Left hindlimb (tissue), 1 donor: ENCODE data around the gene SETD1B.
"Not testable (repeated sequence)": the region's sequence is repeated elsewhere in the genome, so short reads cannot be mapped to it uniquely, and the experiment has no call there.

ENCODE experiments used
- DNase-seq: peaks from one replicate; pipeline ENCODE4 v3.0.0-alpha.2; 2018

The SETD1B gene

DNA sequence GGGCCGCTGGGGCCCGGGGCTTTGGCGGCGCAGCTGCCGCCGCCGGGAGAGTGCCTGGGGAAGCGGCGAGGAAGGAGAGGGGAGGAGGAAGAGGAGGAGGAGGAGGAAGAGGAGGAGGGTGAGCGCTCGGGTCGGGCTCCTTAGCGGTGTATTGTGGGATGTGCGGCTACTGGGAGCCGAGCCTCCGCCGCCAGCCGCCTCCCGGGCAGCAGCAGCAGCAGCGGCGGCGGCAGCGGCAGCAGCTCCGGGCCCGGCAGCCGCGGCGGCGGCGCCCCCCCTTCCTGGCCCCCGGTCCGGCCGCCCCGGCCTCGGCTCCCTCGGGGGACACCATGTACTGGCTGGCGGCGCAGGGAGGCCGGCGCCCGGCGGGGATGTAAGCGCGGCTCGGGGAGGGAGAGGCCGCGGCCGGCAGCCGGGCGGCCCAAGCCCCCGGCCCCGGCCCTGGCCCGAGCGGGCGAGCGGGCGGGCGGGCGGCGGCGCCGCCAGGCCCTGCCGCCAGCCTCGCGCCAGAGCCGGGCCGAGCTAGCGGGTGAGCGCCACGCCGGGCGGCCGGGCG is at the start of gene SETD1B:
TSS of gene SETD1B (plus strand) at position 149 of the 556 bp plus-strand sequence. CDS start 729 bp downstream, outside the sequence.
- DNase-seq: no peak

DNA sequence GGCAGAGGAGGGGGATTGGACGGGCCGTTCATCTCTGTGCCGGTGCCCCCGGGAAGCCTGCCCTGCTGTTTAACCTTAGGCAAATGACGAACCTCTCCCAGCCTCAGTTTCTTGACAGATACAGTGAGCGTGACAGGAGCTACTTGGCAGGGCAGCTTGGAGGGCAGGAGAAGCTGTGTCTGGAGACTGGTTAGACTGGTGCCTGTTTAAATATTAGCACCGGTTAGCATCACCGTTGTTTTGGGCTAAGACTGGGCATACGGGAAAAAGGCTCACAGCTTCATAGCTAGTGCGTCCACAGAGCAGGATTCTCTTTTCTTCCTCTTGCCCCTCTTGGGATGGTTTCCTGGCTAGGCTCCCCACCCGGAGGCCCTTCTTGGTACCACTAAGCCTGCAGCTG is 49.0 kb upstream of the SETD1B start:
- no peak for DNase-seq

DNA sequence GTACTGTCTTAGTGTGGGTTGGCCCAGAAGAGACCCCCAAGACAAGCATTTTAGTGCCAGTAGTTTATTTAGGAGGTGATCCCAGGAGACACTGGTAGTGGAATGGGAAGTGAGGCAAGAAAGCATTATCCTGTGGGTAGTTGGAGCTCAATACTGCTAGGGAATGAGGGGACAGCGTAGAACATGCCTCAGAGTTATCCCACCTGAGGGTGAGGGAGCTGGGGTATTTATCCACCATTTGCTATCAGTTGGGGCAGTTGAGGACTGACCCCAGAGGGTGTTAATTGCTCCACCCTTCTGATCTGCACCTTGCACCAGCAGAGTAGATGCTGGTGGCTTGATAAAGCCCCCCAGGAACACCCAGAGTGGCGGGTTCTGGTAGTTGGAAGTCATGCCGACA is 48.2 kb upstream of the SETD1B start:
- no peak for DNase-seq

DNA sequence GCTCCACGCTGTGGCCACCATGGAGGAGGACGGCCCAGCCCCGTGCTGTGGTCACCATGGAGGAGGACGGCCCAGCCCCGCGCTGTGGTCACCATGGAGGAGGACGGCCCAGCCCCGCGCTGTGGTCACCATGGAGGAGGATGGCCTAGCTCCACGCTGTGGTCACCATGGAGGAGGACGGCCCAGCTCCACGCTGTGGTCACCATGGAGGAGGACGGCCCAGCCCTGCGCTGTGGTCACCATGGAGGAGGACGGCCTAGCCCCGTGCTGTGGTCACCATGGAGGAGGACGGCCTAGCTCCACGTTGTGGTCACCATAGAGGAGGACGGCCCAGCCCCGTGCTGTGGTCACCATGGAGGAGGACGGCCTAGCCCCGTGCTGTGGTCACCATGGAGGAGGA is 45.3 kb upstream of the SETD1B start:
- DNase-seq: not testable (repeated sequence)

DNA sequence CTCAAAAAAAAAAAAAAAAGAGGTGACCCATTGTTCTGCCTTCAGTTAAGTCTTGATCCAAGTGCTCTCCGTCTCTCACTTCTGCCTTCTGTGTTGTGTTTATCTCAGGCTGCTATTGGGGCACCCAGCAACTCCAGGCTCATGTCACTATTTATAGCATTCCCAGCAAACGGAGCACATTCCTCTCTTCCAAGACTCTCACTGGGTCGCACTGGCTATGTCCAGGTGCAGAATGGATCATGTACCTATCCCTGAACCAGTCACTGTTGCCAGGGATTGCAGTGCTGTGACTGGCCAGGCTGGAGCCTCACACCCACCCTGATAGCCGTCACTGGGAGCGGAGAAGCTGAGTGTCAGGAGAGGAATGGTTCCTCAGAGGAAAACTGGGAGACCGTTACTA is 41.5 kb upstream of the SETD1B start:
- DNase-seq: no peak

DNA sequence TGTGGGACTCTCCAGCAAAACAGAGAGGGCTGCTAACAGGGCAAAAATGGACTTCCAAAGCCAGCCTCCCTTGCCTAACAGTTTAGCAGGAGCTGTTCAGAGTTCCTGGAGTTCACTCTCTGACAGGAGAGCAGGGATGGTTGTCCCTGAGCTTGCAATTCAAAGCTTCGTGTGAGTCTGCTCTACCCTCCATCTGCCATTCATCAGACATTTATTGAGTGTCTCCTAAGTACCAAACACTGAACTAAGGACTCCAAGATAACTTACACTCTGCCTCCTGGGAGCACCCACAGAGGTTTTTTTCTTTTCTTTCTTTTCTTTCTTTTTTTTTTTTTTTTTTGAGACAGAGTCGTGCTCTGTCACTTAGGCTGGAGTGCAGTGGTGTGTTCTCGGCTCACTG is 39.0 kb upstream of the SETD1B start:
- no peak for DNase-seq

DNA sequence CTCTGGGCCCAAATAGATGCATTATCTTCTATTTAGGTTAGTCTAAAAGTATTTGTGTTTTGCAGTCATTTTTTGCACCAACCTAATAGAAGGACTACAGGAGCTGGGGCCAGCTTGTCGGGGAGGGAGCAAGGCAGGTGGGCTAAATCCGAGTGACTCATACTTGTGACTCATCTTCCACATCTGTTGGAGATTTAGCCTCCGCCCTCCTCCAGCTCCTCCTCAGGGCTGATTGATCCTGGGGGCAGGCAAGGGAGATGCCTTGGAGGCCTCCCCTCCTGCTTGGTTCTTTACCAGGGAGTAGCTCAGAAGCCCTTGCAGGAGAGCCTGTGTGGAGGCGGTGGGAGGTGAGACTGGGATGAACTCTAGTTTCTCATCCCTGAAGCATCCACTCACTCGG is 38.2 kb upstream of the SETD1B start:
- DNase-seq: no peak

DNA sequence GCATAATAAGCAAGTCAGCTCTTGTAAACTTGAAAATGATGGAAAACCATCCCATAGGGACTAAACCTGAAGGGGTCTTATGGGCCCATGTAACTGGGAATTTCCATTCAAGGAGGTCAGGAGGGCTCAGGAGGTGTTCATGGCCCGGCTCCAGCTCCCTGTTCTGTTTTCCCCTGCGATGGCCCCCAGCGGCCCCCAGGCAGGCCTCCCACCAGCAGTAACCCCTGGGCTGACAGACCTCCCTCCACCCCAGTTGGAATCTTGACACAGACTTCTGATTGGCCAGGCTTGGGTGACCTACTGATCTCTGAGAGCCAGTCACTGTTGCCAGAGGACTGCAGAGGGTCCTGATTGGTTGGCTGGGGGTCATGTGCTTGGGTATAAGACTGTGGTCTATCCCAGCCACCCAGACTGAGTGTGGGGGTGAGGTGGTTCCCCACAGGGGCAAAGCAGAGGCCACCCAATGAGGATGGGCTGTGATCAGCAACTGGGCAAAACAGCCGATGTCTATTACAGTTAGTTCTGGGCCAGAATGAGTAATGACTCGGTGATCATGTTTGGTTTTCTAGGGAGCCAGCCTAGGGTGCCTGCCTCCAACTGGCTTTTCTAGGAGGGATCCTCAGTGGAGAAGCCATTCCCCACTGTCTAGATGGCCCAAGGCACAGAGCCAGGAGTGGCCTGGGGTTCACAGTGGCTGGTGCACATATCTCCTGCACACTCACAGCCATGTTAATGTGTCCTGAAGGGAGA is 37.3 kb upstream of the SETD1B start:
- DNase-seq: no peak

DNA sequence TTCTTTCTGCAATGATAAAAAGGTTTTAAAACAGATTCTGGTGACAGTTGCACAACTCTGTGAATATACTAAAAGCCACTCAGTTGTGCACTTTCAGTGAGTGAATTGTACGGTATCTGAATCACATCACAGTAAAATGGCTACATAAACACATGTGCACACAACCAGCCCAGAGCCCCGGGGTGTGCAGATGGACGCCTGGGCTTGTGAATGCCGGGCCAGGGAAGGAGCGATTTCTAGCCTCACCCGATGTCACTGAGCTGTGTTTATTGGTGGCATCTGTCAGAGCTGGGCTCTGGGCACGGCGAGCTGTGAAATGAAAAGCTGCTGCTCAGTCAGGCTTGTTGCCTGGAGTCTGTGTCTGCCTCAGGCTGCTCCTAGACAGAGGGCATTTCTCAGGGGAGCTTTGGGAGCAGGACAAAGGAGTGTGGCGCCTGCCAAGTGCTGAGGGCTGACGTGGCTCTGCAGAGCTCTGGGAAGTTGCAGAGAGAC is 36.2 kb upstream of the SETD1B start:
- no peak for DNase-seq

DNA sequence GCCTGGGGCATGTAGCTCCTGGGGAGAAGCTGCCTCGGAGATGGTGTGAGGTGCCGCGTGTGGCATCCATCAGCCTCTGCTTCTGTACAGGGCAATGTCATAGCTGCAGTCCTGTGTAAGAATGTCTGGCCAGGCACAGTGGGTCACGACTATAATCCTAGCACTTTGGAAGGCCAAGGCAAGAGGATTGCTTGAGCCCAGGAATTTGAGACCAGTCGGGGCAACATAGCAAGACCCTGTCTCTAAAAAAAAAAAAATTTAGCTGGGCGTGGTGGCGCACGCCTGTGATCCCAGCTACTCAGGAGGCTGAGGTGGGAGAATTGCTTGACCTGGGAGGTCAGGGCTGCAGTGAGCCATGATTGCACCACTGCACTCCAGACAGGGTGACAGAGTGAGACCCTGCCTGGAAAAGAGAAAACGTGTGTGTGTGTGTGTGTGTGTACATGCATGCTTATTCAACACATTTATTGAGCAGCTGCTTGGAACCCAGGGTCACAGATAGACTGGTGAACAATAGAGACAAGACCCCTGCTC is 34.4 kb upstream of the SETD1B start:
- no peak for DNase-seq

DNA sequence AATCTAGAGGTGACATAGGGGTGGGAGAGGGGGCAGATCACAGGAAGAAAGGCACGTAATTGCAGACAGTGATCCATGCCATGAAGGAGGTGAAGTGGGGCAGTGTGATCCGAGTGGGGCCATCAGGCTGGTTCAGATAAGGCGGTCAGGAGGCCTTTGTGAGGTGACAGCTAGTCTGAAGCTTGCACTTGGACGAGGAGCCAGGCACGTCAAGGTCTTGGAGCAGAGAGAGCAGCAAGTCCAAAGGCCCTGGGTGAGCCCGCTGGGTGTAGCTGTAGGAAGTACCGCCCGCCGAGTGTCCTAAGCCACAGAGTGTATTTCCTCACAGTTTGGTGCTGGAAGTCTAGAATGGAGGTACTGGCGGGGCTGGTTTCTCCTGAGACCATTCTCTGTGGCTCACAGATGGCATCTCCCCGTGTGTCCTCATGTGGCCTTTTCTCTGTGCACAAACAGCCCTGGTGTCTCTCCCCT is 33.9 kb upstream of the SETD1B start:
- no peak for DNase-seq

DNA sequence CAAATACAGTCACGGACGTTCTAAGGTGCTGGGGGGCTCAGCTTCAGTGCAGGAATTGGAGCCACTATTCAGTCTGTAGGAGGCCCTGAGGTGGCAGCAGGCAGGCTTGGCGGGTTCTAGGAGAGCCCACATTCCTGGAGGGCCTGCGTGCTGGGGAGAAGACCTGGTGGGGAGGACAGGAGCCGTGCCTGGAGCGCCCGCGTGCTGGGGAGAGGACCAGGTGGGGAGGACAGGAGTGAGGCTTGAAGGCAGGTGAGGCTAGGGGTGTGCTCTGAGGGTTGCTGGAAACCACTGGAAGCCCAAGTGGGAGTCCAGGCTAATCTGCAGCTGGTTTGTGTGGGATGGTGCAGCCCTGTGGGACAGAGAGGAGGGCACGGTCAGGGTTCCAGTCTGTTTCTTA is 33.4 kb upstream of the SETD1B start:
- no peak for DNase-seq

DNA sequence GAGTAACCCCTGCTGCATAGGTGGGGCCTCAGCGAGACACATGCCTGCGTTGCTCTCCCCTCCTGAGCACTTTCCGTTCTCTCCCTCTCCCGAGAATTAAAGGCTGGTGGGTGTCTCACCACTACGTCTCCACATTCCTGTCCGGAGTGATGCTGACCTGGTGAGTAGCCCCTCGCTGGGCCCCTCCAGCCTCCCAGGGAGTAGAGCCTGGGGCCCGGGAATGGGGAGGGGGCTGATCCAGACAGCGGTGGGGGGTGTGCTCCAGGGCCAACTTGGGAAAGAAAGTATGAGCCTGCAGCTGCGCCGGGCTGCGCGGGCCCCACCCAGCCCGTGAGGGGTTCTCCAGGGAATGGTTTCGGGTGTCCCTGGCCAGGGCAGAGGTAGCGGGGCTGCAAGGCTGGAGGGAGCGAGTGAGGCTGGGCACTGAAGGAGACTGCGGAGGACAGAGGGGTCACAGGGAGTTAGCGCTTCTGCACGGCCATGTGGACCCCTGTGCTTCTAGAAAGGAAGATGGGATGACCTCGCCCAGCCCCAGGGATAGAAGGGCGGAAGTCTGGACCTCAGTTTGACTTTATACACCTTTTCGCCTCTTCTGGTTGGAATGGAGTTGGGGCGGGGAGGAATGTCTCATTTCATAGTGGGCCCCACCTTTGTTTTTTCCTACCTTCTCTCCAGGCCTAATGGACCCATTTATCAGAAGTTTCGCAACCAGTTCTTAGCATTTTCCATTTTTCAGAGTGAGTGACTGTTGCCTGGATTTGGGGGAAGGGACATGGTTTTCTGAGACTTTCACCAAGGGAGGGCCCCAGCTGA is 32.8 kb upstream of the SETD1B start:
- no peak for DNase-seq

DNA sequence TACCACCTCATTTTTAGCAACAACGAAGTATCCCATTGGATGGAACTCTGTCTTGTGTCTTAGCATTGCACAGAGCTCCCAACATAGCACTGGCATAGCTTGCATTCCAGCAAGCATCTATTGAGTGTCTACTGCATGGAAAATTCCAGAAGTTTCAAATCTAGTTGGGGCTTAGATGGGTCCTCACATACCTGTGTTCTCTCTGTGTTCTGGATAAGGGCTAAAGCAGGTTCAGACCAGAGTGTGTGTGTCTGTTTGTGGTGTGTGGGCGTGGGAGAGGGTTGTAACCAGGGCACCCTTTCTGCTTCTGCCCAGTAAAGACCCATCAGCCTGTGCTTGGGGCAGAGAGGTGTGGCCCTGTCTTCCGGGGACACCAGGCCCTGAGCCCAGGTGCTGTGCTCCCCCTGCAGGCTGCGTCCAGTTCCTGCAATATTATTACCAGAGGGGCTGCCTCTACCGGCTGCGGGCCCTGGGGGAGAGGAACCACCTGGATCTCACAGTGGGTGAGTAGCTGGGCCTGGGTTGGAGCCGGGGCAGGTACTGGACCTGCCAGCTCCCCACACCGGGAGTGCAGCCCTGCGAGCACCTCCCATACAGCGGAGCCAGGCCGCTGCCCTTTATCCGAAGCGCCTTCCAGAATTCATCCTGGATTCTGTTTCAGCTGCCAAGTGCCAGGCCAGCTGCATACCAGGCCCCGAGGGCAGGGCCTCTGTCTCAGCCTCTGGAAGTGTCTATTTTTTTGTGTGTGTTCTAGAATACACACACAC is 30.6 kb upstream of the SETD1B start:
- no peak for DNase-seq

DNA sequence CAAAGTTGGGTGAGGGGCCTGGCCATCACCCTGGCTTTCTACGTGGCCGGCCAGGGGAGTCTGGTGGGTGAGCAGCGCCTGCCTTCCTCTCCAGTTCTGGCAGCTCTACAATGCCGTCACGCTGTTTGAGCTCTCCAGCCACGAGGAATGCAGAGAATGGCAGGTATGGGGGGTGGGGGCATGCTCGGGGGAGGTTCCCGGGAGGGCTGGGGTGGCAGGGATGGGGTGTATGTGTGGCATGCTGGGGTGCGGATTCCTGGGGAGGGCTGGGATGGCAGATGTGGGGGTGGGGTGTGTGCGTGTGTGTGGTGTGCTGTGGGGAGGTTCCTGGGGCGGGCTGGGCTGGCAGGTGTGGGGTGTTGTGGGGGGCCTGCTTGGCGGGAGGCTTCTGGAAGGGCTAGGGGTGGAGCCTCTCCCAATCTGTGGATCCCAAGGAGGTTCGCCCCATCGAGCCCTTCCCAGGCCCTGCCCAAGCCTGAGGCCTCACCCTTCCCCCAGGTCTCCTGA is 28.8 kb upstream of the SETD1B start:
- DNase-seq: no peak

DNA sequence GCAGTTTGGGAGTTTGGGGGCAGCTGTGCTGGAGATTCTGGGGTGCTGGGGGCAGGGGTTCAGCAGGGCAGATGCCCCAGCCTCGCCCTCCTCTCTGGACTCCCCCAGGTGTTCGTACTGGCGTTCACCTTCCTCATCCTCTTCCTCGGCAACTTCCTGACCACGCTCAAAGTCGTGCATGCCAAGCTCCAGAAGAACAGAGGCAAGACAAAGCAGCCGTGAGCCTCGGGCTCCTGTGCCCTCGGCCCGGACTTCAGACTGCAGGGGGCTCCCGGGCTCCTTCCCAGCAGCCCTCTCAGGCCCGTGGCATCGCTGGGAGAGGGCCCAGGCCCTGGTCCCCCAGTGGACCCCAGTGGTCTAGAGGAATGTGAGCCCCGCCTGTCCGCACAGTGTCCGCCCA is 28.3 kb upstream of the SETD1B start:
- DNase-seq: no peak

DNA sequence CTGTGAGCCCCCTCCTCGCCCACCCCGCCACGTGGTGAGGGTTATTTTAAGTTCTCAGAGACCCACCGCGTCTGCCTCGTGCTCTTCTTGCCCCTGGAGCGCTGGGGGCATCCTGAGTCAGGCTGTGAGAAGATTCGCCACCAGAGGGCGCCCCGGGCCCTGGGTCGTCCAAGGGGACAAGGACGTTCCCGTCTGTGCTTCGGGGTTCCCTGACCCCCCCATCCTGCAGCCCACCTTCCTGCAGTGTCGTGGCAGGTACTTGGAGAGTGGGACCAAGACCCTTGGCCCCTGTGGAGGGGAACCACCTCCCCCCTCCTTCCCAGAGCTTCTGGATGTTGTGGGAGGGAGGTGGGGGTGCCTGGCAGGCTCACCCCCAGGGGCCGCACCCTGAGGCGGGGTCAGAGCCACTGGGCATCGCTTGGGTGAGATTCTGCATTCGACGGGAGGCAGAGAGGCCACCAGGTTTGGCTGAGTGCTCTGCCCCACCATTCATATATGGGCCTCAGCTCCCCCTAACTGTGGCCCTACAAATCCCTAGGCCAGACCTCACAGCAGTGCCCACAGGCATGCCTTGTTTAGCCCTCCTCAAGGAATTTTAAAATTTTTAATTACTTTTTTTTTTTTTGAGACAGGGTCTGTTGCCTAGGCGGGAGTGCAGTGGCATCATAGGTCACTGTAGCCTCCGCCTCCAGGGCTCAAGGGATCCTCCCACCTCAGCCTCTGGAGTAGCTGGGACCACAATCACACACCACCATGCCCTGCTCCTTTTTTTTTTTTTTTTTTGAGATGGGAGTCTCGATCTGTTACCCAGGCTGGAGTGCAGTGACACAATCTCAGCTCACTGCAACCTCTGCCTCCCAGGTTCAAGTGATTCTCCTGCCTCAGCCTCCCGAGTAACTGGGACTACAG is 27.4 kb upstream of the SETD1B start:
- DNase-seq: no peak

DNA sequence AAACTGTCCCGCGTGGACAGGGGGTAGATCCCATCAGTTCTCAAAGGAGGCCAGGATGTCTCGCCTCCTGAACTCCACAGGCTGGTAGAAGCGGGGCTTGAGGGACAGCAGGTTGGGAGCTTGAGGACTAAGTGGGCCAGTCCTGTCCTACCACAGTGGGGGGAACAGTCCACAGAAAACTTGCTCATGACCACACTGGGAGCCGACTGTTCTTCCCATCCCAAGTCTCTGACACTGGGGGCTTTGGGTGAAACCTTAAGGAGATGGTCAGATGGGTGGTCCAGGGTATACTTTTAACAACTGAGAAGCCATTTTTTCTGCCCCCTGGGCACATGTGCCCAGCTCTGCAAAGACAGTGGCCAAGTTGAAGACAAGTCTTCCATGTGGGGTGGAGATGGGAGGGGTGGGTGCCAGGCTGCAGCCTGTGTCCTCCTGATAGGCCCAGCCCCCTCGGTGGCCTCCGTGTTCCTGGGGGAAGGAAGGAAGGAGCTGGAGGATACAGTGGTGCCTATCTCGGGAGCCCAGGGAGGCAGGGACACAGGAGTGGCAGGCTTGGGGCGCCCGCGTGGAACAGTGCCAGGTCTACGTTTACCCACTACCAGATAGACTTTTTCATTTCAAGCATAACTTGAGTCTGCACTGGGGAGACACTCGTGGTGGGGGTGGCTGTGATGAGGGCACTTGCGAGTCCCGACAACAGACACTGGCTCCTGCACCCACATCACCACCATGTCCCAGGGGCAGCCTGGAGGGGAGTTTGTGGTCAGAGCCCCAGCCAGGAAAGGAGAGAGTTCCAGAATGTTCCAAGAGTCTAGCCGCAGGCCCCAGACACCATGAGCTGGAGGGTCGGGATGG is 25.0 kb upstream of the SETD1B start:
- DNase-seq: no peak

DNA sequence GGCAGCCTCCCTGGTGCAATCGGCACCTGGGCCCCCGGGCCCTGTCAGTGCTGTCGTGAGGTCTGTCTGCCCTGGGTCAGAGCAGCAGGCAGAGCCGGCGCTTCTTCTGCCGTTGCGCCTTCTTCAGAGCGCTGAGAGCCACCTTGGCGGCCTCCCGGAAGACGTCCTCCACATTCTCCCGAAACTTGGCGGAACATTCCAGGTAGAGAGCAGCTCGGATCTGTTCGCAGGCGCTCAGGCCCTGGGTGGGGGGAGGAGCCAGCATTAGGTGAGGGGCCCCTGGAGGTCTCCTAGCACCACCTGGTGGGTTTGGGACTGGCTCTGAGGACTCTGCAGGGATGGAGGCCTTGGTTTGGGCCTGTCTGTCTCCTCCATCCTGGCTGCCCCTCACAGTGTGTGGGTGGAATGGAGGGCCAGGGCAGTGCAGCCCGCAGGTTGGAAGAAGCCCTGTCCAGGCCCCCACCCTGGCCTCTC is 24.4 kb upstream of the SETD1B start:
- no peak for DNase-seq

DNA sequence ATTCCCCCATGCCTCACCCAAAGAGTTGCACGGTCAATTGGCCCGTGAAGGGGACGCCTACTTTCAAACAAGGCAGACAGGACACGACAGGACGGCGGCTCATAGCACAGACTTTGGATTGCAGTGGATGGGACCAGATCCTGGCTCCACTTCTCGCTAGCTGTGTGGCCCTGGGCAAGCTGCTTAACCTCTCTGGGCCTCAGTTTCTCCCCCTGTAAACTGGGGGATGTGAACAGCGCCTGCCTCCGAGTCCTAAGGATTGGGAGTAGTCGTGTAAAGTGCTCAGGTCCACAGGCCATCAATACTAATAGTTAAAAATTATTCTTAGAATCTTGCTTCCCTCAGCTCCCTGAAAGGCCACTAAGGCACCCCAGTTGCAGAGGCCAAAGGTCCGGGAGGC is 23.4 kb upstream of the SETD1B start:
- DNase-seq: no peak
